ENCODE measurements around the gene FTCD. TPM values are rescaled to one million over a fixed set of nuclear protein-coding genes. Genes with fewer than 3 reads are reported as not detected.
"Not testable (repeated sequence)": the region's sequence is repeated elsewhere in the genome, so short reads cannot be mapped to it uniquely, and the experiment has no call there.

The FTCD gene
- total RNA-seq, 2 experiments from 2014 or later: 0.52 to 0.85 TPM

GRCh38 chr21:46172863-46173528 lies 17.6 kb upstream of the FTCD start:
- POLR2A ChIA-PET: interaction anchor here (0.6 kb wide), 1 partner anchor 20 kb away, joined by 3 read pairs; no protein-coding TSS in a partner anchor
- intact Hi-C loops (cut with micrococcal nuclease): no loop called here
- H3K36me3 Mint-ChIP-seq (ENCODE audit: low read depth): peaks cover 6% of the 10 kb centered on the region
- H3K9me3 Mint-ChIP-seq: peaks cover 20% of the 10 kb centered on the region
- DNase-seq (no peak), ATAC-seq (no peak)
- H3K4me1 Mint-ChIP-seq (ENCODE audit: low read depth): peaks cover 6% of the 10 kb centered on the region
- no peak overlapping the region for H3K4me3 Mint-ChIP-seq
- CTCF ChIA-PET: interaction anchor here (1.2 kb wide), 1 partner anchor 20 kb away, joined by 3 read pairs; no protein-coding TSS in a partner anchor
- TF ChIP-seq CTCF (IDR thresholded peaks at IDR 0.05): no peak
- H3K27ac Mint-ChIP-seq: no peak overlapping the region
- H3K27me3 Mint-ChIP-seq: no peaks in the 10 kb centered on the region

GRCh38 chr21:46171996-46172862 lies 16.9 kb upstream of the FTCD start:
- Mint-ChIP-seq H3K27me3 (no peaks in the 10 kb centered on the region), H3K4me3 (no peak overlapping the region), H3K4me1 (ENCODE audit: low read depth) (peaks cover 6% of the 10 kb centered on the region), H3K27ac (no peak overlapping the region), H3K9me3 (peaks cover 18% of the 10 kb centered on the region), H3K36me3 (ENCODE audit: low read depth) (peaks cover 6% of the 10 kb centered on the region)
- CTCF ChIA-PET: interaction anchor here (1.2 kb wide), 1 partner anchor 20 kb away, joined by 3 read pairs; no protein-coding TSS in a partner anchor
- POLR2A ChIA-PET: interaction anchor here (0.6 kb wide), 1 partner anchor 19 kb away, joined by 3 read pairs; no protein-coding TSS in a partner anchor
- intact Hi-C loops (cut with micrococcal nuclease): no loop called here
- ATAC-seq (no peak), DNase-seq (no peak)
- TF ChIP-seq CTCF (IDR thresholded peaks at IDR 0.05): no peak

- no peak for ATAC-seq
- ChIA-PET POLR2A (no interaction called here), CTCF (no interaction called here)
- Mint-ChIP-seq H3K4me3 (no peak overlapping the region), H3K9me3 (peaks cover 13% of the 10 kb centered on the region), H3K36me3 (ENCODE audit: low read depth) (peaks cover 6% of the 10 kb centered on the region), H3K27me3 (no peaks in the 10 kb centered on the region), H3K4me1 (ENCODE audit: low read depth) (peaks cover 6% of the 10 kb centered on the region), H3K27ac (no peak overlapping the region)
- no peak for DNase-seq
- TF ChIP-seq CTCF (IDR thresholded peaks at IDR 0.05): no peak
- intact Hi-C loops (cut with micrococcal nuclease): no loop called here
Measured at GRCh38 chr21:46171585-46171984, 16.2 kb upstream of the FTCD start.

GRCh38 chr21:46170436-46171193 lies 15.2 kb upstream of the FTCD start:
- Mint-ChIP-seq H3K27ac (peak overlapping the region; percentile 14), H3K9me3 (peaks cover 13% of the 10 kb centered on the region)
- H3K4me3 Mint-ChIP-seq; CTCF ChIA-PET; DNase-seq; H3K4me1 Mint-ChIP-seq (ENCODE audit: low read depth); ATAC-seq; H3K36me3 Mint-ChIP-seq (ENCODE audit: low read depth); intact Hi-C loops (cut with micrococcal nuclease); H3K27me3 Mint-ChIP-seq; POLR2A ChIA-PET: not testable (repeated sequence)

DNA sequence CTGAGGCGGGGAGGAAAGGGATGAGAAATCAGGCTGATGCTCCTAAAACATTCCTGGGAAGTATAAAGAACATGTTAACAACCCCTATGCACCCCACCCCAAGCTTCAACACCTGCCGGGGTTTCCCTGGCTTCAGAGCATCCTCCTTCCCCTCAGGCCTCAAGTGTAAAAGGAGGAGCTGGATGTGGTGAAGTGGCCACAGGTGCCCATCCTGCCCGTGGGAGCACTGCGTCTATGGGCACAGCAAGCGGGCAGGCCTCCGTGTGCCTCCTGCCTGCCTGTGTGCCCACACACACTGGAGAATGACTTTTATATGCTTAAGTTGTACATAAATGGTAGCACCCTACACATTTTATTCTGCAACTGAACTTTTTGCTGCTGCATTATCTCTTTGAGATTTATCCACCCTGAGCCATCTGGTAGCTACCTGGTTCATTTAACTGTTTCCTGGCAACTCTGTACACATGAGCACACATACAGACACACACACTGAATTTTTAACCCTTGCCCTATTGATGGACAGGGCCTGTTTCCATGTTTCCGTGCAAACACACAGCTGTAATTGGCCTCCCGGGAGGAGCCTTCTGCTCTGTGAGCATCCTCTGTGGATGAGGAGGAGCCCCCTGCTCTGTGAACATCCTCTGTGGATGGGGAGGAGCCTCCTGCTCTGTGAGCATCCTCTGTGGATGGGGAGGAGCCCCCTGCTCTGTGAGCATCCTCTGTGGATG lies 13.4 kb upstream of the FTCD start:
- Mint-ChIP-seq H3K27ac (peak overlapping the region; percentile 21), H3K4me3 (no peak overlapping the region), H3K9me3 (peaks cover 2% of the 10 kb centered on the region), H3K27me3 (no peaks in the 10 kb centered on the region), H3K4me1 (ENCODE audit: low read depth) (peaks cover 6% of the 10 kb centered on the region), H3K36me3 (ENCODE audit: low read depth) (peaks cover 2% of the 10 kb centered on the region)
- no peak for TF ChIP-seq CTCF (IDR thresholded peaks at IDR 0.05)
- DNase-seq (no peak), ATAC-seq (no peak)
- POLR2A ChIA-PET: no interaction called here
- CTCF ChIA-PET: no interaction called here
- intact Hi-C loops (cut with micrococcal nuclease): no loop called here

Measured in activated CD8-positive, alpha-beta T cell treated with anti-CD3 and anti-CD28 coated beads for 36 hours (primary cell).